Karpas-422 (cell line): ENCODE measurements around the gene TIMP4. TPM values are rescaled to one million over a fixed set of nuclear protein-coding genes. Genes with fewer than 3 reads are reported as not detected.

Experiments
- DNase-seq: peaks from one replicate; pipeline ENCODE4 v3.0.0-alpha.2; 2015
- H2AFZ ChIP-seq: fragments of 200-600 bp; sonication (generic); 2 replicates; pipeline ENCODE4 v1.6.1; 2014; ENCODE audit warnings: antibody characterized with exemption, low read length, mixed read lengths
- H3K27ac ChIP-seq: fragments of 200-600 bp; sonication (generic); 2 replicates; pipeline ENCODE4 v1.5.1; 2014; ENCODE audit warnings: mild to moderate bottlenecking, low read length, moderate library complexity
- H3K27me3 ChIP-seq: fragments of 200-600 bp; sonication (generic); 2 replicates; pipeline ENCODE4 v1.6.1; 2014; ENCODE audit warnings: low read length, mixed read lengths
- H3K36me3 ChIP-seq: fragments of 200-600 bp; sonication (generic); 2 replicates; pipeline ENCODE4 v1.6.1; 2014; ENCODE audit warnings: low read length, mixed read lengths; ENCODE audit not compliant: insufficient read depth
- H3K4me1 ChIP-seq: fragments of 200-600 bp; sonication (generic); 2 replicates; pipeline ENCODE4 v1.6.1; 2014; ENCODE audit warnings: mild to moderate bottlenecking, low read length, mixed read lengths
- H3K4me2 ChIP-seq: fragments of 200-600 bp; sonication (generic); 2 replicates; pipeline ENCODE4 v1.6.1; 2014; ENCODE audit warnings: low read length, low read depth, mild to moderate bottlenecking; ENCODE audit not compliant: poor library complexity, severe bottlenecking
- H3K4me3 ChIP-seq: fragments of 200-600 bp; sonication (generic); 2 replicates; pipeline ENCODE4 v1.5.1; 2014; ENCODE audit warnings: mild to moderate bottlenecking, antibody characterized with exemption, low read length, mixed read lengths
- H3K79me2 ChIP-seq: fragments of 200-600 bp; sonication (generic); 2 replicates; pipeline ENCODE4 v1.6.1; 2014; ENCODE audit warnings: mild to moderate bottlenecking, low read length, mixed read lengths
- H3K9ac ChIP-seq: fragments of 200-600 bp; sonication (generic); 2 replicates; pipeline ENCODE4 v1.6.0; 2014; ENCODE audit warnings: low read length
- H3K9me2 ChIP-seq: fragments of 200-600 bp; sonication (generic), shearing (Covaris generic); replicated peaks from 2 replicates; pipeline ENCODE4 v1.6.0; 2014; ENCODE audit warnings: mild to moderate bottlenecking, low read length, moderate library complexity; ENCODE audit not compliant: insufficient read depth
- H3K9me3 ChIP-seq: fragments of 300-700, 200-600 bp; sonication (generic); 2 replicates; pipeline ENCODE4 v1.6.1; 2014; ENCODE audit warnings: low read length, mixed read lengths
- H4K20me1 ChIP-seq: fragments of 200-600 bp; sonication (generic); 2 replicates; pipeline ENCODE4 v1.6.1; 2014; ENCODE audit warnings: mild to moderate bottlenecking, antibody characterized with exemption, low read length, low read depth; ENCODE audit not compliant: insufficient read depth
- total RNA-seq: library from RNA; depleted of rRNA; stranded (reverse); fragments of >200 nt; shearing (Covaris generic); gene quantifications from 2 replicates; pipeline ENCODE4 v1.2.3, GENCODE V29; 2014; ENCODE audit warnings: low replicate concordance

The TIMP4 gene
- total RNA-seq, 1 experiment from 2014 or later = not detected

- no peaks in the 10 kb centered on the region for H3K36me3 ChIP-seq
- no peaks in the 10 kb centered on the region for H3K79me2 ChIP-seq
- no peaks in the 10 kb centered on the region for H3K9me2 ChIP-seq
- no peaks in the 10 kb centered on the region for H3K27me3 ChIP-seq
- no peaks in the 10 kb centered on the region for H3K9me3 ChIP-seq
- no peaks in the 10 kb centered on the region for H4K20me1 ChIP-seq
- no peak overlapping the region for H3K27ac ChIP-seq
- no peak overlapping the region for H3K9ac ChIP-seq
- no peak overlapping the region for H3K4me3 ChIP-seq
- no peak overlapping the region for H2AFZ ChIP-seq
- H3K4me2 ChIP-seq = no peak overlapping the region
- peaks cover 11% of the 10 kb centered on the region for H3K4me1 ChIP-seq
- no peak for DNase-seq
Observed at GRCh38 chr3:12188328-12188648, 29.6 kb upstream of the TIMP4 start.

GRCh38 chr3:12187448-12188327, 29.0 kb upstream of the TIMP4 start:
- H3K4me3 ChIP-seq = no peak overlapping the region
- peak; percentile 48 for DNase-seq
- no peak overlapping the region for H3K27ac ChIP-seq
- H3K9me2 ChIP-seq = no peaks in the 10 kb centered on the region
- H3K9ac ChIP-seq = no peak overlapping the region
- H4K20me1 ChIP-seq = no peaks in the 10 kb centered on the region
- H2AFZ ChIP-seq = no peak overlapping the region
- no peaks in the 10 kb centered on the region for H3K9me3 ChIP-seq
- no peak overlapping the region for H3K4me2 ChIP-seq
- no peaks in the 10 kb centered on the region for H3K36me3 ChIP-seq
- H3K4me1 ChIP-seq = peaks cover 11% of the 10 kb centered on the region
- no peaks in the 10 kb centered on the region for H3K79me2 ChIP-seq
- H3K27me3 ChIP-seq = no peaks in the 10 kb centered on the region

GRCh38 chr3:12186515-12187286, 28.0 kb upstream of the TIMP4 start:
- Histone ChIP-seq H3K9me2 (no peaks in the 10 kb centered on the region), H4K20me1 (no peaks in the 10 kb centered on the region), H3K4me3 (no peak overlapping the region), H3K36me3 (no peaks in the 10 kb centered on the region), H3K27me3 (no peaks in the 10 kb centered on the region), H3K4me1 (peaks cover 11% of the 10 kb centered on the region), H3K9ac (no peak overlapping the region), H3K27ac (no peak overlapping the region), H3K79me2 (no peaks in the 10 kb centered on the region), H3K4me2 (no peak overlapping the region), H3K9me3 (no peaks in the 10 kb centered on the region), H2AFZ (no peak overlapping the region)
- DNase-seq = no peak

GRCh38 chr3:12186046-12186445, 27.3 kb upstream of the TIMP4 start:
- H3K27me3 ChIP-seq = no peaks in the 10 kb centered on the region
- no peaks in the 10 kb centered on the region for H3K9me3 ChIP-seq
- H3K9me2 ChIP-seq = no peaks in the 10 kb centered on the region
- H3K27ac ChIP-seq = no peak overlapping the region
- DNase-seq = no peak
- H2AFZ ChIP-seq = no peak overlapping the region
- H3K9ac ChIP-seq = no peak overlapping the region
- no peaks in the 10 kb centered on the region for H4K20me1 ChIP-seq
- H3K4me3 ChIP-seq = no peak overlapping the region
- H3K79me2 ChIP-seq = no peaks in the 10 kb centered on the region
- H3K36me3 ChIP-seq = no peaks in the 10 kb centered on the region
- peaks cover 11% of the 10 kb centered on the region for H3K4me1 ChIP-seq
- H3K4me2 ChIP-seq = no peak overlapping the region

GRCh38 chr3:12185172-12185710, 26.5 kb upstream of the TIMP4 start:
- H4K20me1 ChIP-seq = no peaks in the 10 kb centered on the region
- H3K9me3 ChIP-seq = no peaks in the 10 kb centered on the region
- H3K4me2 ChIP-seq = no peak overlapping the region
- no peak overlapping the region for H3K9ac ChIP-seq
- peaks cover 11% of the 10 kb centered on the region for H3K4me1 ChIP-seq
- H3K27ac ChIP-seq = no peak overlapping the region
- no peak overlapping the region for H2AFZ ChIP-seq
- no peaks in the 10 kb centered on the region for H3K9me2 ChIP-seq
- no peak overlapping the region for H3K4me3 ChIP-seq
- no peaks in the 10 kb centered on the region for H3K36me3 ChIP-seq
- H3K27me3 ChIP-seq = no peaks in the 10 kb centered on the region
- DNase-seq = no peak
- H3K79me2 ChIP-seq = no peaks in the 10 kb centered on the region

GRCh38 chr3:12184541-12184940, 25.8 kb upstream of the TIMP4 start:
- Histone ChIP-seq H3K4me3 (no peak overlapping the region), H3K4me1 (peaks cover 11% of the 10 kb centered on the region), H3K4me2 (no peak overlapping the region), H3K9ac (no peak overlapping the region), H3K36me3 (no peaks in the 10 kb centered on the region), H3K9me3 (no peaks in the 10 kb centered on the region), H2AFZ (no peak overlapping the region), H3K27me3 (no peaks in the 10 kb centered on the region), H3K27ac (no peak overlapping the region), H3K79me2 (no peaks in the 10 kb centered on the region), H4K20me1 (no peaks in the 10 kb centered on the region), H3K9me2 (no peaks in the 10 kb centered on the region)
- no peak for DNase-seq

- H3K9ac ChIP-seq = no peak overlapping the region
- no peak overlapping the region for H3K27ac ChIP-seq
- no peaks in the 10 kb centered on the region for H3K36me3 ChIP-seq
- DNase-seq = no peak
- H2AFZ ChIP-seq = no peak overlapping the region
- peaks cover 7% of the 10 kb centered on the region for H3K4me1 ChIP-seq
- H3K79me2 ChIP-seq = no peaks in the 10 kb centered on the region
- H3K4me3 ChIP-seq = no peak overlapping the region
- H4K20me1 ChIP-seq = no peaks in the 10 kb centered on the region
- no peaks in the 10 kb centered on the region for H3K9me3 ChIP-seq
- H3K4me2 ChIP-seq = no peak overlapping the region
- H3K9me2 ChIP-seq = no peaks in the 10 kb centered on the region
- no peaks in the 10 kb centered on the region for H3K27me3 ChIP-seq
Observed at GRCh38 chr3:12182687-12183441, 24.2 kb upstream of the TIMP4 start.

GRCh38 chr3:12181806-12182205, 23.1 kb upstream of the TIMP4 start:
- Histone ChIP-seq H3K9me2 (no peaks in the 10 kb centered on the region), H2AFZ (no peak overlapping the region), H3K27ac (no peak overlapping the region), H3K27me3 (no peaks in the 10 kb centered on the region), H3K9me3 (no peaks in the 10 kb centered on the region), H3K79me2 (no peaks in the 10 kb centered on the region), H3K4me2 (no peak overlapping the region), H3K4me1 (no peaks in the 10 kb centered on the region), H4K20me1 (no peaks in the 10 kb centered on the region), H3K4me3 (no peak overlapping the region), H3K9ac (no peak overlapping the region), H3K36me3 (no peaks in the 10 kb centered on the region)
- no peak for DNase-seq
